K562 (cell line): ENCODE results near the gene YIPF5. TPM values are rescaled to one million over a fixed set of nuclear protein-coding genes. Genes with fewer than 3 reads are reported as not detected.

Source experiments
- ATAC-seq: fragments of 200-7000 bp; cut with Tn5 transposase; 3 replicates; pipeline ENCODE4 v1.9.1; 2020; ENCODE audit warnings: moderate library complexity
- BruUV-seq: library from RNA; stranded (reverse); fragments of 400-500 nt; replicated peaks from 2 replicates; lab custom pipeline; 2021; lab: Mats Ljungman, UMichigan
- CTCF ChIA-PET: fragments of 300-600 bp; formaldehyde crosslinking; extraction: SDS; loops from one replicate; lab custom pipeline; 2021; ENCODE audit warnings: low intra/inter-chr PET ratio; lab: Yijun Ruan, JAX
- POLR2A ChIA-PET: fragments of 300-600, 350-650 bp; sonication (Branson Sonifier 250); formaldehyde crosslinking; extraction: SDS; loops from one replicate; lab custom pipeline; 2021; ENCODE audit warnings: antibody characterized with exemption, inconsistent platforms; lab: Yijun Ruan, JAX
- DNase-seq, 4 experiments: peaks; one replicate each; pipeline versions ENCODE4 v3.0.0 to v3.0.0-alpha.2; 2011 to 2018; ENCODE audit warnings: low spot score in 3 of 4, mixed read lengths in 3 of 4; ENCODE audit errors: extremely low read depth in 1 of 4
- FAIRE-seq: peaks from 2 replicates; lab custom pipeline; 2011; peaks lifted over from hg19 to GRCh38; lab: Jason Lieb, UNC
- H2AFZ ChIP-seq: 2 replicates; pipeline ENCODE4 v1.6.0; 2011; ENCODE audit warnings: low read depth, low read length, control low read depth, inconsistent platforms
- H3K27ac ChIP-seq: fragments of 200-600 bp; 3 replicates; pipeline ENCODE4 v1.8.0; 2011; ENCODE audit warnings: low read depth, mild to moderate bottlenecking, control low read depth, inconsistent platforms, low read length, moderate library complexity, mixed read lengths; ENCODE audit errors: extremely low read depth
- H3K27me3 ChIP-seq, 2 experiments: fragments of 300-600 bp in 1 of 2; 2 replicates in 1 of 2; 3 replicates in 1 of 2; pipeline versions ENCODE4 v1.6.0 to v1.8.0; 2011; ENCODE audit warnings: inconsistent platforms in 2 of 2, low read length in 2 of 2, mild to moderate bottlenecking in 1 of 2, mixed read lengths in 1 of 2, moderate library complexity in 1 of 2; ENCODE audit not compliant: control insufficient read depth in 2 of 2, insufficient read depth in 2 of 2
- H3K36me3 ChIP-seq: fragments of 300-600 bp; 3 replicates; pipeline ENCODE4 v1.8.0; 2011; ENCODE audit warnings: mild to moderate bottlenecking, low read length, inconsistent platforms; ENCODE audit not compliant: control insufficient read depth, insufficient read depth
- H3K4me1 ChIP-seq, 2 experiments: fragments of 200-600 bp in 1 of 2; replicated peaks in 1 of 2; 2 replicates in 1 of 2; 3 replicates in 1 of 2; pipeline versions ENCODE4 v1.5.1 to v1.8.0; 2011; ENCODE audit warnings: inconsistent platforms in 2 of 2, low read length in 2 of 2, mild to moderate bottlenecking in 1 of 2, mixed read lengths in 1 of 2, moderate library complexity in 1 of 2; ENCODE audit not compliant: control insufficient read depth in 2 of 2, insufficient read depth in 2 of 2
- H3K4me2 ChIP-seq: 2 replicates; pipeline ENCODE4 v1.6.1; 2011; ENCODE audit warnings: low read length, control low read depth, inconsistent platforms, mixed read lengths; ENCODE audit not compliant: insufficient read depth
- H3K4me3 ChIP-seq: fragments of 200-600 bp; sonication (generic), shearing (Covaris generic); 2 replicates; pipeline ENCODE4 v1.5.1; 2016; ENCODE audit warnings: control low read depth, inconsistent platforms
- H3K79me2 ChIP-seq: fragments of 200-600 bp; 3 replicates; pipeline ENCODE4 v1.8.0; 2011; ENCODE audit warnings: low read length, inconsistent platforms; ENCODE audit not compliant: control insufficient read depth, insufficient read depth
- H3K9ac ChIP-seq, 2 experiments: 2 replicates each; pipeline versions ENCODE4 v1.6.0 to v1.6.1; 2011; ENCODE audit warnings: low read depth in 2 of 2, low read length in 2 of 2, control low read depth in 1 of 2, inconsistent platforms in 1 of 2, mild to moderate bottlenecking in 1 of 2, mixed read lengths in 1 of 2; ENCODE audit not compliant: insufficient read depth in 1 of 2
- H3K9me1 ChIP-seq: one replicate; pipeline ENCODE4 v1.6.0; 2011; ENCODE audit warnings: inconsistent platforms, mild to moderate bottlenecking, low read length, moderate library complexity; ENCODE audit not compliant: control insufficient read depth, insufficient read depth
- H3K9me3 ChIP-seq: replicated peaks from 2 replicates; pipeline ENCODE4 v1.5.1; 2011; ENCODE audit warnings: low read depth, low read length, inconsistent platforms; ENCODE audit not compliant: control insufficient read depth, insufficient read depth
- H4K20me1 ChIP-seq: replicated peaks from 2 replicates; pipeline ENCODE4 v1.6.1; 2011; ENCODE audit warnings: low read length, inconsistent platforms, mixed read lengths; ENCODE audit not compliant: control insufficient read depth, insufficient read depth
- E2F5 ChIP-seq: sonication (generic); formaldehyde crosslinking; IDR thresholded peaks from 2 replicates; pipeline ENCODE4 v1.8.0; 2022; ENCODE audit warnings: mild to moderate bottlenecking, missing genetic modification reagents
- ILF3 ChIP-seq: fragments of 450-650 bp; IDR thresholded peaks from 2 replicates; pipeline ENCODE4 v1.6.1; 2018; ENCODE audit warnings: antibody characterized with exemption, mild to moderate bottlenecking, moderate library complexity, borderline replicate concordance
- MCM5 ChIP-seq: fragments of 450-650 bp; IDR thresholded peaks from 2 replicates; pipeline ENCODE4 v1.6.1; 2016; ENCODE audit warnings: low read depth
- XRCC3 ChIP-seq: fragments of 450-650 bp; IDR thresholded peaks from 2 replicates; pipeline ENCODE4 v1.6.1; 2017; ENCODE audit warnings: mild to moderate bottlenecking, moderate library complexity
- WGBS: fragments of 100-300 bp; shearing (Covaris generic); methylation state at CpG from one replicate; pipeline ENCODE4 v1.1.6; 2016; ENCODE audit warnings: low coverage, mixed read lengths; ENCODE audit not compliant: insufficient coverage; ENCODE audit errors: missing lambda C conversion rate; 5-methylcytosine and 5-hydroxymethylcytosine counted together
- in situ Hi-C: fragments of 300-500 bp; cut with MboI; formaldehyde crosslinking; loops from 4 replicates; pipeline ENCODE4 v1.15.0; 2018; ENCODE audit warnings: inconsistent platforms, mixed read lengths
- intact Hi-C: fragments of 100-400 bp; cut with micrococcal nuclease; formaldehyde crosslinking; loops from 2 replicates; pipeline ENCODE4 v1.14.2; 2022
- polyA plus RNA-seq, 8 experiments: library from polyadenylated mRNA; depleted of rRNA in 4 of 8; stranded (reverse) in 5 of 8; unstranded in 3 of 8; fragments of >200 nt; fragmentation: Nextera tagmentation in 2 of 8; fragmentation: Illumina TruSeq in 1 of 8; extraction: Ambion mirVana in 2 of 8; extraction: Trizol in 1 of 8; gene quantifications; 2 replicates each; pipeline versions ENCODE4 v1.2.1 to v1.2.3, GENCODE V29; 2011 to 2014; ENCODE audit warnings: inconsistent platforms in 1 of 8, missing spikeins in 1 of 8
- total RNA-seq, 7 experiments: library from RNA; depleted of rRNA in 6 of 7; stranded (reverse); fragments of >200 nt in 6 of 7; fragmentation: Illumina TruSeq in 2 of 7; extraction: Trizol in 2 of 7; gene quantifications; 2 replicates each; pipeline versions ENCODE4 v1.2.1 to v1.2.3, GENCODE V29; 2011 to 2021; ENCODE audit warnings: low replicate concordance in 1 of 7
- TF ChIP-seq, protein P1 (sequence below): fragments of 250-450 bp; sonication (Bioruptor Pico); IDR thresholded peaks from 2 replicates; pipeline ENCODE4 v1.5.0; 2021; ENCODE audit warnings: mild to moderate bottlenecking, borderline replicate concordance

Gene YIPF5
- total and polyA plus RNA-seq, 9 of the 15 experiments (the other 6 are each of a cell fraction or from before 2014, with no cell fraction given): 12.1 to 52.9 (median 33.7) TPM

GRCh38 chr5:144209361-144209760 lies 38.9 kb upstream of the YIPF5 start:
- intact Hi-C loops: loop anchor here (10.0 kb wide), 1 partner anchor 1025 kb away; no protein-coding TSS in a partner anchor
- in situ Hi-C loops: loop anchor here (25.0 kb wide), 1 partner anchor 1853 kb away; no protein-coding TSS in a partner anchor
- no peaks in the 10 kb centered on the region for H3K9me3 ChIP-seq
- no peaks in the 10 kb centered on the region for H3K79me2 ChIP-seq
- H3K4me1 ChIP-seq: peaks cover 0 to 4% of the 10 kb centered on the region in 2 experiments; a peak in 2 of 5 replicates
- CTCF ChIA-PET: no interaction called here
- no peaks in the 10 kb centered on the region for H4K20me1 ChIP-seq
- H3K9me1 ChIP-seq: no peaks in the 10 kb centered on the region
- no peak for ATAC-seq
- H3K27me3 ChIP-seq: peaks cover 0 to 6% of the 10 kb centered on the region in 2 experiments; a peak in 2 of 5 replicates
- POLR2A ChIA-PET: no interaction called here
- H3K9ac ChIP-seq: no peak overlapping the region
- BruUV-seq: no TSS peak
- TF ChIP-seq XRCC3: no peak
- no peak for TF ChIP-seq MCM5
- no peak for TF ChIP-seq E2F5 (CRISPR knock-in tag)
- TF ChIP-seq ILF3: no peak
- TF ChIP-seq, protein P1, sequence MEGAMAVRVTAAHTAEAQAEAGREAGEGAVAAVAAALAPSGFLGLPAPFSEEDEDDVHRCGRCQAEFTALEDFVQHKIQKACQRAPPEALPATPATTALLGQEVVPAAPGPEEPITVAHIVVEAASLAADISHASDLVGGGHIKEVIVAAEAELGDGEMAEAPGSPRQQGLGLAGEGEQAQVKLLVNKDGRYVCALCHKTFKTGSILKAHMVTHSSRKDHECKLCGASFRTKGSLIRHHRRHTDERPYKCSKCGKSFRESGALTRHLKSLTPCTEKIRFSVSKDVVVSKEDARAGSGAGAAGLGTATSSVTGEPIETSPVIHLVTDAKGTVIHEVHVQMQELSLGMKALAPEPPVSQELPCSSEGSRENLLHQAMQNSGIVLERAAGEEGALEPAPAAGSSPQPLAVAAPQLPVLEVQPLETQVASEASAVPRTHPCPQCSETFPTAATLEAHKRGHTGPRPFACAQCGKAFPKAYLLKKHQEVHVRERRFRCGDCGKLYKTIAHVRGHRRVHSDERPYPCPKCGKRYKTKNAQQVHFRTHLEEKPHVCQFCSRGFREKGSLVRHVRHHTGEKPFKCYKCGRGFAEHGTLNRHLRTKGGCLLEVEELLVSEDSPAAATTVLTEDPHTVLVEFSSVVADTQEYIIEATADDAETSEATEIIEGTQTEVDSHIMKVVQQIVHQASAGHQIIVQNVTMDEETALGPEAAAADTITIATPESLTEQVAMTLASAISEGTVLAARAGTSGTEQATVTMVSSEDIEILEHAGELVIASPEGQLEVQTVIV (CRISPR knock-in tag): no peak
- TF ChIP-seq, all 486 proteins: peak for 0
- Histone ChIP-seq H3K4me2 (no peak overlapping the region), H3K27ac (no peak overlapping the region), H3K36me3 (no peaks in the 10 kb centered on the region), H2AFZ (no peak overlapping the region), H3K4me3 (no peak overlapping the region)
- no peak for DNase-seq
- no peak for FAIRE-seq
- WGBS: 0% methylated on average over 4 of the region's 4 CpGs
